ENCODE measurements around the gene NMB. TPM values are rescaled to one million over a fixed set of nuclear protein-coding genes. Genes with fewer than 3 reads are reported as not detected.
A peak's percentile ranks its signal among the peaks of the same experiment; 100 is the strongest.

The NMB gene
- total RNA-seq, 1 experiment from 2014 or later, result 7.1 TPM

GRCh38 chr15:84648539-84648938, 9.5 kb downstream of the NMB start:
- ChIA-PET POLR2A (interaction anchor here (0.6 to 2.1 kb wide), 8 partner anchors 10 to 1397 kb away, joined by 3 to 12 read pairs (median 5); partner anchors contain the start of gene SEC11A), CTCF (interaction anchor here (0.6 to 1.5 kb wide), 5 partner anchors 10 to 280 kb away, joined by 3 to 7 read pairs (median 4); no protein-coding TSS in a partner anchor)
- no peak for TF ChIP-seq CTCF (IDR thresholded peaks at IDR 0.05; ENCODE audit: unreplicated experiment)
- no TSS peak for BruUV-seq (replicated peaks)
- no peak overlapping the region for H3K27ac Mint-ChIP-seq (ENCODE audit: low read depth, unreplicated experiment)
- peak; percentile 49 for DNase-seq (ENCODE audit: unreplicated experiment)
- peaks cover 21% of the 10 kb centered on the region for H3K4me1 Mint-ChIP-seq (ENCODE audit: insufficient read depth, unreplicated experiment)
- H3K27me3 Mint-ChIP-seq (ENCODE audit: insufficient read depth, unreplicated experiment), result no peaks in the 10 kb centered on the region
- no peak overlapping the region for H3K4me3 Mint-ChIP-seq (ENCODE audit: unreplicated experiment)
- H3K9me3 Mint-ChIP-seq (ENCODE audit: unreplicated experiment), result no peaks in the 10 kb centered on the region
- intact Hi-C loops (cut with micrococcal nuclease), result no loop called here
- H3K36me3 Mint-ChIP-seq (ENCODE audit: insufficient read depth, unreplicated experiment), result peaks cover 97% of the 10 kb centered on the region

- CTCF ChIA-PET, result interaction anchor here (1.0 to 1.2 kb wide), 2 partner anchors 49 to 60 kb away, joined by 3 to 5 read pairs; no protein-coding TSS in a partner anchor
- no peaks in the 10 kb centered on the region for H3K27me3 Mint-ChIP-seq (ENCODE audit: insufficient read depth, unreplicated experiment)
- H3K4me3 Mint-ChIP-seq (ENCODE audit: unreplicated experiment), result no peak overlapping the region
- peaks cover 21% of the 10 kb centered on the region for H3K4me1 Mint-ChIP-seq (ENCODE audit: insufficient read depth, unreplicated experiment)
- H3K9me3 Mint-ChIP-seq (ENCODE audit: unreplicated experiment), result no peaks in the 10 kb centered on the region
- POLR2A ChIA-PET, result interaction anchor here (1.7 kb wide), 1 partner anchor 16 kb away, joined by 12 read pairs; no protein-coding TSS in a partner anchor
- no peak for TF ChIP-seq CTCF (IDR thresholded peaks at IDR 0.05; ENCODE audit: unreplicated experiment)
- no peak for DNase-seq (ENCODE audit: unreplicated experiment)
- H3K27ac Mint-ChIP-seq (ENCODE audit: low read depth, unreplicated experiment), result no peak overlapping the region
- intact Hi-C loops (cut with micrococcal nuclease), result no loop called here
- H3K36me3 Mint-ChIP-seq (ENCODE audit: insufficient read depth, unreplicated experiment), result peaks cover 100% of the 10 kb centered on the region
- BruUV-seq (replicated peaks), result no TSS peak
These were observed 10.3 kb downstream of the NMB start for GRCh38 chr15:84647726-84648125.

GRCh38 chr15:84645997-84646396, 12.0 kb downstream of the NMB start:
- TF ChIP-seq CTCF (IDR thresholded peaks at IDR 0.05; ENCODE audit: unreplicated experiment), result no peak
- peaks cover 96% of the 10 kb centered on the region for H3K36me3 Mint-ChIP-seq (ENCODE audit: insufficient read depth, unreplicated experiment)
- H3K4me1 Mint-ChIP-seq (ENCODE audit: insufficient read depth, unreplicated experiment), result peaks cover 7% of the 10 kb centered on the region
- H3K4me3 Mint-ChIP-seq (ENCODE audit: unreplicated experiment), result no peak overlapping the region
- CTCF ChIA-PET, result interaction anchor here (0.6 kb wide), 1 partner anchor 72 kb away, joined by 3 read pairs; no protein-coding TSS in a partner anchor
- BruUV-seq (replicated peaks), result no TSS peak
- POLR2A ChIA-PET, result interaction anchor here (0.6 kb wide), 2 partner anchors 47 to 63 kb away, joined by 3 read pairs; no protein-coding TSS in a partner anchor
- H3K9me3 Mint-ChIP-seq (ENCODE audit: unreplicated experiment), result no peaks in the 10 kb centered on the region
- H3K27ac Mint-ChIP-seq (ENCODE audit: low read depth, unreplicated experiment), result no peak overlapping the region
- no peaks in the 10 kb centered on the region for H3K27me3 Mint-ChIP-seq (ENCODE audit: insufficient read depth, unreplicated experiment)
- intact Hi-C loops (cut with micrococcal nuclease), result no loop called here
- no peak for DNase-seq (ENCODE audit: unreplicated experiment)

- ChIA-PET POLR2A (interaction anchor here (0.6 kb wide), 2 partner anchors 46 to 64 kb away, joined by 3 read pairs; no protein-coding TSS in a partner anchor), CTCF (interaction anchor here (0.6 kb wide), 1 partner anchor 71 kb away, joined by 3 read pairs; no protein-coding TSS in a partner anchor)
- intact Hi-C loops (cut with micrococcal nuclease), result no loop called here
- no peak overlapping the region for H3K27ac Mint-ChIP-seq (ENCODE audit: low read depth, unreplicated experiment)
- peaks cover 7% of the 10 kb centered on the region for H3K4me1 Mint-ChIP-seq (ENCODE audit: insufficient read depth, unreplicated experiment)
- peaks cover 95% of the 10 kb centered on the region for H3K36me3 Mint-ChIP-seq (ENCODE audit: insufficient read depth, unreplicated experiment)
- BruUV-seq (replicated peaks), result no TSS peak
- H3K4me3 Mint-ChIP-seq (ENCODE audit: unreplicated experiment), result no peak overlapping the region
- no peaks in the 10 kb centered on the region for H3K9me3 Mint-ChIP-seq (ENCODE audit: unreplicated experiment)
- no peak for TF ChIP-seq CTCF (IDR thresholded peaks at IDR 0.05; ENCODE audit: unreplicated experiment)
- DNase-seq (ENCODE audit: unreplicated experiment), result no peak
- H3K27me3 Mint-ChIP-seq (ENCODE audit: insufficient read depth, unreplicated experiment), result no peaks in the 10 kb centered on the region
These were observed 12.5 kb downstream of the NMB start for GRCh38 chr15:84645496-84645895.
